ENCODE data around the gene PVRIG.
"Not testable (repeated sequence)": the region's sequence is repeated elsewhere in the genome, so short reads cannot be mapped to it uniquely, and the experiment has no call there.

Gene PVRIG

DNA sequence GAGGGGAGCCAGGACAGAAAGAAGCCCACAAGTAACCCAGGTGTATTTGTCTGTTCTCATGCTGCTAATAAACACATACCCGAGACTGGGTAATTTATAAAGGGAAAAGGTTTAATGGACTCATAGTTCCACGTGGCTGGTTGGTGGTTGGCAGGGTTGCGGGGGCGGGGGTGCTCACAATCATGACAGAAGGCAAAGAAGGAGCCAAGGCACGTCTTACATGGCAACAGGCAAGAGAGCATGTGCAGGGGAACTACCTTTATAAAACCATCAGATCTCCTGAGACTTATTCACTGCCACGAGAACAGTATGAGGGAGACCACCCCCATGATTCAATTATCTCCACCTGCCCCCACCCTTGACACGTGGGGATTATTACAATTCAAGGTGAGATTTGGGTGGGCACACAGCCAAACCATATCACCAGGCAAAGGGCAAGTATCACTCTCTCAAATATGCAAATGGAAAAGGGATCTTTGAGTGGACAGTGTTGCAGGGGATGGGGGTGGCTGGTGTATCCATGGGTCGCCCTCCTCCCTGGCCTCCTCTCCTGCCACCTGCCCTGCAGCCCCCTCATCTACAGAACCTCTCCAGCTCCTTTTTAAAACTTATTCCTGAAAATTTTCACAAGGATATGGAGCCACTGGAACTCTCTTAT, 15.0 kb downstream of the PVRIG start:
- not testable (repeated sequence) for DNase-seq (ENCODE audit: low read depth)

GRCh38 chr7:100239975-100240374, 20.2 kb downstream of the PVRIG start:
- not testable (repeated sequence) for DNase-seq (ENCODE audit: low read depth)

DNA sequence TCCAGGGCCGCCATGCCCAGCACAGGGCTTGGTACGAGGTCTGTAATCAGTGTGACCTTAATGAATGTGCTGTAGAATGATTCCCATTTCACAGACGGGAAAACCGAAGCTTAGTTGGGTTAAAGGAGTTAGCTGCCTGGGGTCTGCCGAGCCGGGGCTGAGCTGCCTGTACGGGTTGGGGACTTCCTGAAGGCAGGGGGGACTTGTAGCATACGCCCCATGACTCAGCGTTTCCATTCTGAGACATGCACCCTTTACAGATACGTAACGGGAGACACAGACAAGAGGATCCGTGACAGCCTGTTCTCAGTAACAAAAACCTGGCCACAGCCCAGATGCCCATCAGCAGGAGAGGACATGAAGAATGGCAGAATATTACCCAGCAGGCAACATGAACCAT, 23.6 kb downstream of the PVRIG start:
- peak; percentile 33 for DNase-seq (ENCODE audit: low read depth)

- DNase-seq (ENCODE audit: low read depth) = not testable (repeated sequence)
These were observed 25.3 kb downstream of the PVRIG start for GRCh38 chr7:100244988-100245605.

- DNase-seq (ENCODE audit: low read depth) = not testable (repeated sequence)
These were observed 26.5 kb downstream of the PVRIG start for GRCh38 chr7:100246121-100246864.

- not testable (repeated sequence) for DNase-seq (ENCODE audit: low read depth)
These were observed 27.1 kb downstream of the PVRIG start for GRCh38 chr7:100246865-100247137.

- peak; percentile 83 for DNase-seq (ENCODE audit: low read depth)
These were observed 27.5 kb downstream of the PVRIG start for GRCh38 chr7:100247152-100247757.

GRCh38 chr7:100248483-100248882, 28.7 kb downstream of the PVRIG start:
- DNase-seq (ENCODE audit: low read depth) = no peak

GRCh38 chr7:100257017-100257416, 37.3 kb downstream of the PVRIG start:
- no peak for DNase-seq (ENCODE audit: low read depth)

- not testable (repeated sequence) for DNase-seq (ENCODE audit: low read depth)
These were observed 40.2 kb downstream of the PVRIG start for GRCh38 chr7:100259984-100260383.

- DNase-seq (ENCODE audit: low read depth) = not testable (repeated sequence)
These were observed 43.1 kb downstream of the PVRIG start for GRCh38 chr7:100262896-100263295.

GRCh38 chr7:100264223-100264622, 44.5 kb downstream of the PVRIG start:
- DNase-seq (ENCODE audit: low read depth) = not testable (repeated sequence)

DNA sequence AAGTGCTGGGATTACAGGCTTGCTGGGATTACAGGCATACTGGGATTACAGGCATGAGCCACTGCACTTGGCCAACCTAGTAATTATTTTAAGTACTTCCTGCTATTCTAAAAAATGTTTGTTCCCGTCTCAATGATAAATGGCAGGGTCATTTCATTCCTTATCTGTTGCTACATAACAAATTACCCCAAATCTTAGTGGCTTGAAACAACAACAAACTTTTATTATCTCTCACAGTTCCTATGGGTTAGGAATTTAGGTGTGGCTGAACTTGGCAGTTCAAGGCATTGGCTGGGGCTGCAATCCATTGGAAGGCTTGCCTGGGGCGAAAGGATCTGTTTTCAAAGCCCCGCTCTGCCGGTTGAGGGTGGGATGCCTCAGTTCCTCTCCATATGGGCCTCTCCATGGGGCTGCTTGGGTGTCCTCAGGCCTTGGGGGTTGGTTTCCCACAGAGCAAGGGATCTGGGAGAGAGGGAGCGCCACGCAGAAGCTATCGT, 45.0 kb downstream of the PVRIG start:
- DNase-seq (ENCODE audit: low read depth) = not testable (repeated sequence)

- DNase-seq (ENCODE audit: low read depth) = not testable (repeated sequence)
These were observed 46.1 kb downstream of the PVRIG start for GRCh38 chr7:100265851-100266250.

GRCh38 chr7:100266576-100267354, 47.0 kb downstream of the PVRIG start:
- no peak for DNase-seq (ENCODE audit: low read depth)

- no peak for DNase-seq (ENCODE audit: low read depth)
These were observed 47.9 kb downstream of the PVRIG start for GRCh38 chr7:100267648-100268047.

GRCh38 chr7:100268882-100269281, 49.1 kb downstream of the PVRIG start:
- not testable (repeated sequence) for DNase-seq (ENCODE audit: low read depth)

- not testable (repeated sequence) for DNase-seq (ENCODE audit: low read depth)
These were observed 49.7 kb downstream of the PVRIG start for GRCh38 chr7:100269306-100270045.

- not testable (repeated sequence) for DNase-seq (ENCODE audit: low read depth)
These were observed 50.5 kb downstream of the PVRIG start for GRCh38 chr7:100270046-100270918.

Data from fibroblast of gingiva (primary cell).